ENCODE data around the gene GRID1.

Gene GRID1

GRCh38 chr10:85901599-85901998 is 465.0 kb downstream of the GRID1 start:
- DNase-seq: no peak

- DNase-seq: no peak
These were observed 466.1 kb downstream of the GRID1 start for GRCh38 chr10:85900487-85900886.

- no peak for DNase-seq
These were observed 466.5 kb downstream of the GRID1 start for GRCh38 chr10:85900061-85900460.

GRCh38 chr10:85891472-85891871 is 475.1 kb downstream of the GRID1 start:
- DNase-seq: no peak

- DNase-seq: no peak
These were observed 478.0 kb downstream of the GRID1 start for GRCh38 chr10:85888559-85888958.

GRCh38 chr10:85888004-85888403 is 478.6 kb downstream of the GRID1 start:
- peak; percentile 38 for DNase-seq

GRCh38 chr10:85874208-85874607 is 492.4 kb downstream of the GRID1 start:
- DNase-seq: no peak

- DNase-seq: no peak
These were observed 493.5 kb downstream of the GRID1 start for GRCh38 chr10:85873063-85873462.

- no peak for DNase-seq
These were observed 497.7 kb downstream of the GRID1 start for GRCh38 chr10:85868627-85869499.

GRCh38 chr10:85864868-85865526 is 501.6 kb downstream of the GRID1 start:
- no peak for DNase-seq

GRCh38 chr10:85864173-85864549 is 502.4 kb downstream of the GRID1 start:
- DNase-seq: no peak

GRCh38 chr10:85863301-85864172 is 503.1 kb downstream of the GRID1 start:
- DNase-seq: no peak

- DNase-seq: no peak
These were observed 503.8 kb downstream of the GRID1 start for GRCh38 chr10:85862771-85863170.

GRCh38 chr10:85861513-85862197 is 504.9 kb downstream of the GRID1 start:
- no peak for DNase-seq

- no peak for DNase-seq
These were observed 506.7 kb downstream of the GRID1 start for GRCh38 chr10:85859859-85860258.

- DNase-seq: no peak
These were observed 507.6 kb downstream of the GRID1 start for GRCh38 chr10:85858776-85859515.

GRCh38 chr10:85857791-85858190 is 508.8 kb downstream of the GRID1 start:
- no peak for DNase-seq

GRCh38 chr10:85857305-85857704 is 509.3 kb downstream of the GRID1 start:
- no peak for DNase-seq

GRCh38 chr10:85851934-85852333 is 514.7 kb downstream of the GRID1 start:
- DNase-seq: no peak

- DNase-seq: no peak
These were observed 515.3 kb downstream of the GRID1 start for GRCh38 chr10:85851325-85851724.

GRCh38 chr10:85850736-85851135 is 515.9 kb downstream of the GRID1 start:
- no peak for DNase-seq

GRCh38 chr10:85849315-85849714 is 517.3 kb downstream of the GRID1 start:
- no peak for DNase-seq
